HG02943 (cell line): ENCODE measurements around the gene GRK1.

ENCODE experiments used
- ATAC-seq: cut with Tn5 transposase; IDR thresholded peaks from one replicate; pipeline ENCODE4 v1.9.1; 2021; ENCODE audit warnings: mild to moderate bottlenecking, low read depth, moderate library complexity; ENCODE audit not compliant: unreplicated experiment

Gene GRK1

DNA sequence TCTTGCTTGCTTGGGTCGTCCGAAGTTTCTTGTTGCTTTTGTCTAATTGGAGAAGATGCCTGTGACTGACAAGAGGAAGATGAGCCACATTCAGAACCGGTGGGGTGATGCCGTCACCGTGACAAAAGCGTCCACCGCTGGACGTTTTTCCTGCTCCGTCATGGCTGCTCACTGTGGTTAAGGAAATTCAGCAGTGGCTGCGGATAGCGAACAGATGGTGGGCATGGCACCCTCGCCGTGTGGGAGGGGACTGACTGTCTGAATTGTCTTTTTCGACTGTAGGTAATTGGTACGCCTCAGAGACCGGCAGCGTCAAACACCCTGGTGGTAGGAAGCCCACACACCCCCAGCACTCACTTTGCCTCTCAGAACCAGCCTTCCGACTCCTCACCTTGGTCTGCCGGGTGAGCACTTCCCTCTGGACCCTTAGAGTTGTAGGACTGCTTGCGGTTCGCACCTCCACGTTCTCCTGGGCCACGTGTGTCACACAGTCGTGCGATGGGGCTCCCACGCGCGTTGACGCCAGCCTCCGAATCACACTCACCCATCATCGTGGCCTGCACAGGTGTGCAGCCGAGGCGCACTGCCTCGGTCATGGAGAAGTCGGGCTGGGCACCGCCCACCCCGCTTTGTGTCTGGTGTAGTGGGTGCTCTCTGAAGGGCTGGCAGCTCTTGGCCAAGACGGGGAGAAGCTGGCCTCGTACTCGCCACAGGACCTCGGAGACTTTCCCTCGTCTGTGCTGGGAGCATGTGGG, 35.5 kb upstream of the GRK1 start:
- ATAC-seq = no peak

DNA sequence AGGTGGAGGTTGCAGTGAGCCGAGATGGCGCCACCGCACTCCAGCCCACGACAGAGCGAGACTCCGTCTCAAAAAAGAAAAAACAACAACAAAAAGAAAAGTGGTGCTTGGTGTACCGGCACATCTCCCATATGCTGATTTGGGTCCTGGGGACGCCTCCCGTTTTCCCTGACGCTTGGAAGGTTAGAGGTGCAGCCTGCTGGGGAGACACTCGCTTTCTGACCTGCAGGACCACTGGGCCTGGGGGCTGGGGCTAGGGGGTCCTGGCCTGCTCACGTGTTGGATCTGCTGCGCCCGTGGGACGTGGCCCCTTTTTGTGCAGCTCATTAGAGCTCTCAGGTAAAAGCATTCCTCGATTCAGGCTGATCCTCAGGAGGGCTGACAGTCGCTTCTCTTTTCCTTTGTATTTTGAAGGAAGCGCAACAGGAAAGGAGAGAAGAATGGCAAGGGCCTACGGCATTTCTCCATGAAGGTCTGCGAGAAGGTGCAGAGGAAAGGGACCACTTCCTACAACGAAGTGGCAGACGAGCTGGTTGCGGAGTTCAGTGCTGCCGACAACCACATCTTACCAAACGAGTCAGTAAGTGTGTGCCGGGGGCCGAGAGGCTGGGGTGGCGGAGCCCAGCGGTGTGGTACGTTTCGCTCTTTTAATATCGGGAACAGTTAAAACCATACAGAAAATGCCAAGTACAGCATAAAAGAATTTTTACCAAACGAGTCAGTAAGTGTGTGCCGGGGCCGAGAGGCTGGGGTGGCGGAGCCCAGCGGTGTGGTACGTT, 34.1 kb upstream of the GRK1 start:
- ATAC-seq = no peak

DNA sequence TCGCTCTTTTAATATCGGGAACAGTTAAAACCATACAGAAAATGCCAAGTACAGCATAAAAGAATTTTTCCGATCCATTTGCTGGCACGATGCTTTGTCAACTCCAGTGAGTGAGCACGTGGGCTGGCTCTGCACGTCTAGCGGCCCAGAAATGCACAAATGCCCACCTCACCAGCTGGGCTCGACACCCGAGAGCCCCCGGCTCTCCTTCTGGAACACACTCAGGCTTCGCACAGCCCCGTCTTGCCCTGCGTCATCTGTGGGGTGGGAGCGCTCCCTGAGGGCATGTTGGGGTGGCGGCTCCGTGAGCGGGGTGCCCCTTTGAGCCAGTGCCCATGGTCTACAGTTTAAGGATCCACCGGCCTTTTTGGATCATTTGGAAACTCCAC, 33.5 kb upstream of the GRK1 start:
- no peak for ATAC-seq

DNA sequence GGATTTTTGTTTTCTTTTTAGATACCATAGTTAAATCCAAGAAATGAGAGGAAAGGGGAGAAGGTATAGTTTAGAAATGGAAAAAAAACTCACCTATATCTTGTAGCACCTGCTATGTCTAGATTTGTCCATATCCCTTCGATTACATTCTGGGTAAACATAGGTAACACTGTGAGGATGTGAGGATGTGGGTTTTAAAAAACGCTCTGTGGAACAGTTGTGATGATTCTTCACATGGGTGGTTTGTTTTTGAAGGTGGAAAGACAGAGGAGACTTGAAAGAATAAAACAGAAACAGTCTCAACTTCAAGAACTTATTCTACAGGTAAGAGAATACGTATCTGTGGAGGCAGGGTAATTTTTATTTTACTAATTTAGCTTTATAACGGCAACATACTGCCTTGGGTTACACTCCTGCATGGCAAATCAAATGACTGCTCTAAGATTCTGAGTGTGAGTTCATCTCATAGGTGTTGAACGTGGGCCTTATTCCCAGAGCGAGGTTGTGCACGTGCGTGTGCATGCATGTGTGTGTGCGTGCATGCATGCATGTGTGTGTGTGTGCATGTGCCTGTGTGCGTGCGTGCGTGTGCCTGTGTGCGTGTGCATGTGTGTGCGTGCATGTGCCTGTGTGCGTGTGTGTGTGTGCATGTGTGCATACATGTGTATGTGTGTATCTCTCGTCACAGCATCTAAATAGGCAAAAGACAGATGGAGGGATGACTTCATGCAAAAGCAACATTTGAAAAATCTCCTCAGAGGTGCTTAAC, 32.6 kb upstream of the GRK1 start:
- no peak for ATAC-seq

DNA sequence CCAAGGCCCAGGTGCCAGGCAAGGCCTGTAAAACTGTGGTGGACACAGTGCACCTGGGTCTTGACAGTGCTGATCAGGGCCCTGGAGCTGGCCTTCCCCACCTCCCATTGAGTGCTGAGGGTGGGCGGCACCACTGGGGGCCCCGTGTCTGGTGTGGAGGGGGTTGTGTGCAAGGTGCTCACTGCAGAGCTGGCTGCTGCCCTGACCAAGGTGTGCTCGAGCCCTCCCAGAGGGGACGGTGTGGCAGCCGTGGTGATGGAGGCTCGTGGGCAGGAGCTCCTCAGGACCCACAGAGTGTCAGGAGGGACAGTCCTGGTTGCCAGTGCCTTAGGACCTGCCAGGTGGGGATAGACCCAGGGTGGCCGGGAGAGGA, 32.0 kb upstream of the GRK1 start:
- ATAC-seq = no peak

DNA sequence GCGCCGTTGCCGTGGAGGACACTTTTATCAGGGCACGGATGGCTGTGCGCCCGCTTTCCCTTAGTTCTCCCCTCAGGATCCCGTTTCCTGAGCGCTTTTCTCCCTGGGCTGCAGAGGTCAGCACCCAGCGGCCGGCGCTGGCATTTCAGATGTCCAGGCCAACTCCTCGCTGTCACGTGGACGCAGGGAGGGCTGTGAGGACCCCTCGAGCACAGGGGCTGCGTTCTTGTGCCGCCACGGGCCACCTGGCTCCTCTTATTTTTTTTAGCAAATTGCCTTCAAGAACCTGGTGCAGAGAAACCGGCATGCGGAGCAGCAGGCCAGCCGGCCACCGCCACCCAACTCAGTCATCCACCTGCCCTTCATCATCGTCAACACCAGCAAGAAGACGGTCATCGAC, 31.3 kb upstream of the GRK1 start:
- ATAC-seq = no peak

DNA sequence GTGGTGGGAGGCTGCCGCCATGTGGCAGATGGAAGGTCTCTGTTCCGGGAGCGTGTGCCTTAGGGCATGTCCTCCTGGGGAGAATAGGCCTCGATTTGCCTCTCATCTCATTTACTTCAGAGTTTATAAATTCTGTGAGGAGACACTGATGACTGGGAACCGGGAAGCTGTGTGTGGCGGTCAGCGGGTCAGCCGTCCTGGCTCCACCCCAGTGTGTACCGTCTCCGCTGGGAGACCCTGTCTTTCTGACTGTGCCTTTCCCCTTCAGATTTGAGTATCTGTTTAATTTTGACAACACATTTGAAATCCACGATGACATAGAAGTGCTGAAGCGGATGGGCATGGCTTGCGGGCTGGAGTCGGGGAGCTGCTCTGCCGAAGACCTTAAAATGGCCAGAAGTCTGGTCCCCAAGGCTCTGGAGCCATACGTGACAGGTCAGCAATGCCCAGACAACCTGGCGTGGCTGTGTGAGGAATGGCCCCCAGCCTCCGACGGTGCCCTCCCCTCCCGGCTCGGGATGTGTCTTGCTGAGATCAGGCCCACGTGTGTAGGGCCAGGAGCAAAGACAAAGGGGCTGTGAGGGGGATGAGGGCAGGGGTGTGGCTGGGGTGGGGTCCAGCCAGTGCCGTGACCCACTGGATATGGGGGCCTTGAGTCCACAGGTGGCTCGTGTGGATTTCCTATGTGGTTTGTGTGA, 30.6 kb upstream of the GRK1 start:
- no peak for ATAC-seq

DNA sequence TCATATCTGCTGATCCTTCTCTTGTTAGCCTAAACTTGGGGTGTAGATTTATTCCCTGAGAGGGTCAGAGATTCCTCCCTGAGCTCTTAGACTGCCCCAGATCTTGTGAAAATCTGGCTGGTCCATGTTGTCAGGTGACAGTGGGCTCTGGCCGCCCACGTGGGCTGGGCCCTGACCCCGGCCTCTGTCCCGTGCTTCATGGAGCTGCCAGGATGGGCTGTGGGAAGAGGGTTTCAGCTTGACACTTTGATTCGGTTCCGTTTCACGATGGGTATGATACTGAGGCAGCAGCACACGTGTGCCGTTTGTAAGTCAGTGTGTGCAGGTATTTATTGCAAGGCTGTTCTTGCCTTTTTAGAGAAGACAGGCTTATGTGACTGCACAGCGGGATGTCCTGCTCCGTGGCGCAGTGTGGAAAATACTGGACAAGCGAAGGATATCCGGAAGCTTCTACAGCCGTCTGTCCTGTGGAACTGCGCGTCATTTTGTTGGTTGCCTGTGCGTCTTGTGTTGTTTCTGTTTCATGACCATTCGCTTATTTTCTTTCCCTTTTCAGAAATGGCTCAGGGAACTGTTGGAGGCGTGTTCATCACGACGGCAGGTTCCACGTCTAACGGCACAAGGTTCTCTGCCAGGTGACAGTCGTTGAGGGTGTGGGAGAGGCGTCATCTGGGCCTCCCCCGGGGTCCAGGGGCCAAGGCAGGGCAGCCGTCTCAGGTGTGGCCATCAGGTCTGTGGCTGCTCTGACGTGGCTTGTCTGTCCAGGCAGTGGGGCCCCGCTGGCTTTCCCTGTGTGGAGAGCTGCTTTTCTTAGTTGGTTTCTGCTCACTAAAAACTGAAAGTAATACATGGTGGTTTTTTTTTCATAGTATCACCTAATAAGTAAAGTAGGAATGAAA, 29.5 kb upstream of the GRK1 start:
- ATAC-seq = no peak

DNA sequence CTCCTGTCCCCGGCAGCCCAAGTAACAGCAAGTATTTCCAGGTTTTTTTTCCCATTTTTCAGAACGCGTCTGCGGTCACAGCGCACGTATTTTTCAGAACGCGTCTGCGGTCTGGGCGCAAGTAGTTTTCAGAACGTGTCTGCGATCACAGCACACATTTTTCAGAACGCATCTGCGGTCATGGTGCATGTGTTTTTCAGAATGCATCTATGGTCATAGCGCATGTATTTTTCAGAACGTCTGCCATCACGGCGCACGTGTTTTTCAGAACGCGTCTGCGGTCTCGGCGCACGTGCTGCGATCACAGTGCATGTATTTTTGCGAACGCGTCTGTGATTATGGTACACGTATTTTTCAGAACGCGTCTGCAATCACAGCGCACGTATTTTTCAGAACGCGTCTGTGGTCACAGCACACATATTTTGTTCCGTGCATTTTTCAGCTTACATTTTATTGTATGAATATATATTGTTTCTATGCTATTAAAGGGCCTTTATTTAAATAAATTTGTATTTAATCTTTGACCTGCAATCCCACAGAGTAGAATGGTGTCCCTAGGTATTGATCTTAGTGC, 28.8 kb upstream of the GRK1 start:
- no peak for ATAC-seq

DNA sequence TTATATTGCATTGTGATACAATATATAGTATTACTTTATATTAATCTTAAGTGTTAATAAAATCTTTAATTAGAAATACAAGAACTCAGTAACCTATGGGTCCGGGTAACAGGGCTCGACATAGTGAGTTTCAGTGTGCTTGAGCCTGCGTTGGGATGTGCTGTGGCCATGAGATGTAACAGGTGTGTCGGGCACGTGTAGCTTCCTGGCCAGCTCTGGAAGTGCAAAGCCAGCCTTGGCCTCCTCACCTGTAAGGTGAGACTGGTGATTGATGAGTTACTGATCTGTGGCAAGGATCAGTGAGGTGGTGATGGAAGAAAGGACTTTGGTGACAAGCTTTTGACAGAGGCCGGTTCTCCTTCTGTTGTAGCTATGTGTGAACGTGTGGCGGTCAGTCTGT, 28.2 kb upstream of the GRK1 start:
- ATAC-seq = no peak

DNA sequence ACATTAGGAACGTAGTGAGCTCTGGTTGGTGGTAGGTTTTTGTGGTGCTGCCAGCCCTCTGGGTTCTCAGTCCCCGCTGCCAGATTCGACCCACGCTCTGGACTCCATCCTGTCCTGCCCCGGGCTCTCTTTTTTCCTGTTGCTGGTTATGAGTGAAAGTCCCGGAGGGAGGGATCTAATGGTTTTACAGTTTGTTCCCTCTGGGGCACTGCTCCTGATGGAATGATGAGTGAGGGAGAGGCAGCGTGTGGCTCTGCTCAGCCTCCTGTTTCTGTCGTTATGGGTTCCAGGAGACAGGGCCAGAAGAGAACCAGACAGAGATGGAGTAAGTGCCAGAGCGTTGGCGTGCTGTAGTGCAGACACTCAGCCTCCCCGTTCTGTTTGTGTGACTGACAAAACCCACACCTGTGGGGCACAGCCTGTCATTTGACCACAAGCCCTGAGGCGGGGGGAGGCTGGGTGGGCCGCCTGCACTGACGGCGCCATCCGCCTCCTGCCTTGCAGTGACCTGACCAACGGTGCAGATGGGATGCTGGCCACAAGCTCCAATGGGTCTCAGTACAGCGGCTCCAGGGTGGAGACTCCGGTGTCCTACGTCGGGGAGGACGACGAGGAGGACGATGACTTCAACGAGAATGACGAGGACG, 27.3 kb upstream of the GRK1 start:
- no peak for ATAC-seq

DNA sequence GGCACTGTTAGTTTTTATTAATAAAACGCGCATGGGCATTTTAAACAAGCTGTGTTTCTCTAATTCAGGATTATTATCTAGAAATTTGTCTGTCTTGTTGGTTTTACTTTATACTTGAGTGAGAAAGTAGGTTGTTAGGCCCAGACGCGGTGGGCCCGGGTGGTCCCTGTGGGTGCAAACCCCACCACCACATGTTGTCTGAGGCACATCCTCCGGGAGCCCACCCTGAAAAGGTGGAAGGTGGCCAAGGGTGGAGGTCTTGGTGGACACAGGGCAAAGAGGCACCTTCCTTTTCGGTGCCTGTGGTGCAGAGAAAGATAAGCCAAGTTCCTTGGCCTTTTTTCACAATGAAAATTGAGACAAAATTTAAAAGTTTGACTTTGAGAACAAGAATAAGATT, 25.6 kb upstream of the GRK1 start:
- ATAC-seq = no peak

DNA sequence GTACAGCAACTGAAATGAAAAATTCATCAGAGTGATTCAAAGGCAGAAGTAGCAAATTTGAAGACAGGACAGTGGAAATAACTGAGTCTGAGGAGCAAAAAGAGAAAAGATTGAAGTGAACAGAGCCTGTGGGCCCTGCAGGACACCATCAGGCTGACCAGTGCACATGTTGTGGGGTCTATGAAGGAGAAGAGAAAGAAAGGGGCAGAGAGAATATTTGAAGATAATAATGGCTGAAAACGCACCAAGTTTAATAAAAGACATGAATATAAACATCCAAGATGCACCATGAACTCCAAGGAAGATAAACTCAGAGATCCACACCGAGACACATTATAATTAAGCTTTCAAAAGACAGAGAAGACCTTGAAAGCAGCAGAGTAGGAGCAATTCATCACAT, 24.5 kb upstream of the GRK1 start:
- ATAC-seq = no peak

DNA sequence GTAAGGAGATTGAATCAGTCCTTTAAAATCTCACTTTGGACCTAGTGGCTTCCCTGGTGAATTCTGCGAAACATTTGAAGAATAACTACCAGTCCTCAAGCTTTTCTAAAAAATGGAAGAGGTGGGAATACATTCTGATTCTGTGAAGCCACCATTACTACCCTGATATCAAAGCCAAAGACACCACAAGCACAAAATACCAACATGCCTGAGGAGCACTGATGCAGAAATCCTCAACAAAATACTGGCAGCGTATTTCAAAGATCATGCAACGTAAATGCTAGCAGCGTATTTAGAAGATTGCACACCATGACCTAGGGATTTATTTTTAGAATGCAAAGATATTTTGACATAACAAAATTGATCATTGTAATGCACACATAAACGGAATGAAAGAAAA, 23.4 kb upstream of the GRK1 start:
- ATAC-seq = no peak

DNA sequence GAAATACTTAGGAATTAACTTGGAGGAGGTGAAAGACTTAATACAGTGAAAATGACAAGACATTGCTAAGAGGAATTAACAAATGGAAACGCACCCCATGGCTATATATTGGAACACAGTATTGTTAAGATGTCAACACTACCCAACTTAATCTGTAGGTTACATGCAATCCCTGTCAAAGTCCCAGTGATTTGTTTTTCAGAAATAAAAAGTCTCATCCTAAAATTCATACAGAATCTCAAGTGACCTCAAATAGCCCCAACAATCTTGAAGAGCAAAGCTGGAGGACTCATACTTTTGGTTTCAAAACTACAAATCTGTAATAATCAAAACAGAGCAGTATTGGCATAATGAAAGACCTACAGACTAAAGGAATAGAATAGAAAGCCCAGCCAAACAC, 22.2 kb upstream of the GRK1 start:
- no peak for ATAC-seq

DNA sequence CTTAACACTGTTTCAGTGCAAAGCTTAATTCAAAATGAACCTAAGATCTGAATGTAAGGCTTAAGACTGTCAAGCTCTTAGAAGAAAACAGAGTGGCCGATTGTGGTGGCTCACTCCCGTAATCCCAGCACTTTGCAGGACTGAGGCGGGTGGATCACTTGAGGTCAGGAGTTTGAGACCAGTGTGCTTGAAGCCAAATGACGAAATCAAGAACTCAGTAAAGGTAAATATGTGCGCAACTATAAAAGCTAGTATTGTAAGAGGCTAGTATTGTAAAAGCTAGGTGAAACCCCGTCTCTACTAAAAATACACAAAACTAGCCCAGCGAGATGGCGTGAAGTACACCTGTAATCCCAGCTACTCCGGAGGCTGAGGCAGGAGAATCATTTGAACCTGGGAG, 21.7 kb upstream of the GRK1 start:
- ATAC-seq = no peak

DNA sequence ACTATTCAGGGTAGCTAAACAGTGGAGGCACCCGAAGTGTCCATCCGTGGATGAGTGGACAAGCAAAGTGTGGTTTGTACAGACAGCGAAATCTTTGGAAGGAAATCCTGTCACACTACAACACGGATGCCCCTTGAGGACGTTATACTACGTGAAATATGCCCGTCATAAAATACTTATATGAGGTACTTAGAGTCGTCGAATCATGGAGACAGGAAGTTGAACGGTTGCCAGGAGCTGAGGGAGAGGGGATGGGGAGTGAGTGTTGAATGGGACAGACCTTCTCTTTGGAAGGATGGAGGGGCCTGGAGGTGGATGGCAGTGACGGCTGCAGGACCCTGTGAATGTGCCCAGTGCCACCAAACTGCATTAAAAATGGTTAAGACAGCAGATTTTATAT, 20.6 kb upstream of the GRK1 start:
- ATAC-seq = no peak

DNA sequence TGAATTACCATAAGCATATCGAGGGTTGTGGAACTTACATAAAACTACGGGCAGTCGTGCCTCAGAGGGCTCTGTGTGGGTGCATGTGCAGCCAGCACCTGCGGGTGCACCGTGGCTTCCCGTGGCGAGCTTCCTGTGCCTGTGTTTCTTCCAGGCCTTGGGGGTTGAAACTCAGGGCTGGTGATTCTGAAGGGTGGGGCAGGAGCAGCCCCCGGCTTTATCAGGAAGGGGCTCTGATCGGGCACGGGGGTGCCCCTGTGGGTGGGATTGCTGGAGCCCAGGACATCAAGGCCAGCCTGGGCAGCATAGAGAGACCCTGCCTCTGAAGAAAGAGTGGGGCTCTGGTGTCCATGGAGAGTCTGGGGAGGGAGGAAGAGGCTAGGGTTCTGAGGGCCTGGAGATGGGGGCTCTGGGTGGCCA, 20.1 kb upstream of the GRK1 start:
- no peak for ATAC-seq
